HEK293 (cell line): ENCODE data around the gene NEB.

Experiments used
- SP7 ChIP-seq: fragments of 450-650 bp; formaldehyde crosslinking; IDR thresholded peaks from 2 replicates; pipeline ENCODE4 v1.5.1; 2016; ENCODE audit warnings: missing biosample characterization, missing genetic modification characterization
- ZNF521 ChIP-seq: fragments of 450-650 bp; formaldehyde crosslinking; IDR thresholded peaks from 2 replicates; pipeline ENCODE4 v1.5.1; 2017; ENCODE audit warnings: missing biosample characterization, mild to moderate bottlenecking, missing genetic modification characterization
- ZNF777 ChIP-seq: fragments of 450-650 bp; formaldehyde crosslinking; IDR thresholded peaks from 2 replicates; pipeline ENCODE4 v1.5.1; 2017; ENCODE audit warnings: missing biosample characterization, missing genetic modification characterization, borderline replicate concordance
- TF ChIP-seq, protein P1 (sequence below): sonication (generic); formaldehyde crosslinking; IDR thresholded peaks from 2 replicates; pipeline ENCODE4 v1.8.1; 2022; ENCODE audit warnings: mild to moderate bottlenecking, moderate library complexity, missing genetic modification reagents
- TF ChIP-seq, protein P2 (sequence below): fragments of 450-650 bp; formaldehyde crosslinking; IDR thresholded peaks from 2 replicates; pipeline ENCODE4 v1.5.1; 2016; ENCODE audit warnings: missing biosample characterization, missing genetic modification characterization
- TF ChIP-seq, protein P3 (sequence below): fragments of 450-650 bp; formaldehyde crosslinking; IDR thresholded peaks from 2 replicates; pipeline ENCODE4 v1.5.1; 2016; ENCODE audit warnings: missing biosample characterization, missing genetic modification characterization, low read depth

DNA sequence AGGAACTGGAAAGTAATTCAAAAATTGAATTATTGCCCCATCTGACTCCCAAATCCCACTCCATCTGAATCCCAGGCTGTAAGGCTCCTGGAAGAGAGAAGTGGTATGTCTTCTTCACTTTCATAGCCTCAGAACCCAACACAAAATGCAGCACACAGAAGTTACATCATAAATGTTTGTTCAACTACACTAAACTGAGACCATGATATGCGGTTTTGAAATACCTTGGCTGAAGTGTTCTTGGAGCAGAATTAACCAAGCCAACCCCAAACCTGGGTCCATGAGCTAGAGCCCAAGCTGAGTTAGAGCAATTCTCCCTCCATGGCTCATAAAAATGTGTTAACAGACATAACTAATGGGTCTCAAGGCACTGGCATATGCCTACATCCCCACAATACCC lies 23.3 kb downstream of the NEB start:
- TF ChIP-seq, protein P1, sequence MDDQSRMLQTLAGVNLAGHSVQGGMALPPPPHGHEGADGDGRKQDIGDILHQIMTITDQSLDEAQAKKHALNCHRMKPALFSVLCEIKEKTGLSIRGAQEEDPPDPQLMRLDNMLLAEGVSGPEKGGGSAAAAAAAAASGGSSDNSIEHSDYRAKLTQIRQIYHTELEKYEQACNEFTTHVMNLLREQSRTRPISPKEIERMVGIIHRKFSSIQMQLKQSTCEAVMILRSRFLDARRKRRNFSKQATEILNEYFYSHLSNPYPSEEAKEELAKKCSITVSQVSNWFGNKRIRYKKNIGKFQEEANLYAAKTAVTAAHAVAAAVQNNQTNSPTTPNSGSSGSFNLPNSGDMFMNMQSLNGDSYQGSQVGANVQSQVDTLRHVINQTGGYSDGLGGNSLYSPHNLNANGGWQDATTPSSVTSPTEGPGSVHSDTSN, result no peak
- TF ChIP-seq, protein P2, sequence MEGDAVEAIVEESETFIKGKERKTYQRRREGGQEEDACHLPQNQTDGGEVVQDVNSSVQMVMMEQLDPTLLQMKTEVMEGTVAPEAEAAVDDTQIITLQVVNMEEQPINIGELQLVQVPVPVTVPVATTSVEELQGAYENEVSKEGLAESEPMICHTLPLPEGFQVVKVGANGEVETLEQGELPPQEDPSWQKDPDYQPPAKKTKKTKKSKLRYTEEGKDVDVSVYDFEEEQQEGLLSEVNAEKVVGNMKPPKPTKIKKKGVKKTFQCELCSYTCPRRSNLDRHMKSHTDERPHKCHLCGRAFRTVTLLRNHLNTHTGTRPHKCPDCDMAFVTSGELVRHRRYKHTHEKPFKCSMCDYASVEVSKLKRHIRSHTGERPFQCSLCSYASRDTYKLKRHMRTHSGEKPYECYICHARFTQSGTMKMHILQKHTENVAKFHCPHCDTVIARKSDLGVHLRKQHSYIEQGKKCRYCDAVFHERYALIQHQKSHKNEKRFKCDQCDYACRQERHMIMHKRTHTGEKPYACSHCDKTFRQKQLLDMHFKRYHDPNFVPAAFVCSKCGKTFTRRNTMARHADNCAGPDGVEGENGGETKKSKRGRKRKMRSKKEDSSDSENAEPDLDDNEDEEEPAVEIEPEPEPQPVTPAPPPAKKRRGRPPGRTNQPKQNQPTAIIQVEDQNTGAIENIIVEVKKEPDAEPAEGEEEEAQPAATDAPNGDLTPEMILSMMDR (tag by site-specific recombination), result no peak
- TF ChIP-seq ZNF521 (tag by site-specific recombination) (no peak), ZNF777 (tag by site-specific recombination) (no peak), SP7 (no peak)
- TF ChIP-seq, protein P3, sequence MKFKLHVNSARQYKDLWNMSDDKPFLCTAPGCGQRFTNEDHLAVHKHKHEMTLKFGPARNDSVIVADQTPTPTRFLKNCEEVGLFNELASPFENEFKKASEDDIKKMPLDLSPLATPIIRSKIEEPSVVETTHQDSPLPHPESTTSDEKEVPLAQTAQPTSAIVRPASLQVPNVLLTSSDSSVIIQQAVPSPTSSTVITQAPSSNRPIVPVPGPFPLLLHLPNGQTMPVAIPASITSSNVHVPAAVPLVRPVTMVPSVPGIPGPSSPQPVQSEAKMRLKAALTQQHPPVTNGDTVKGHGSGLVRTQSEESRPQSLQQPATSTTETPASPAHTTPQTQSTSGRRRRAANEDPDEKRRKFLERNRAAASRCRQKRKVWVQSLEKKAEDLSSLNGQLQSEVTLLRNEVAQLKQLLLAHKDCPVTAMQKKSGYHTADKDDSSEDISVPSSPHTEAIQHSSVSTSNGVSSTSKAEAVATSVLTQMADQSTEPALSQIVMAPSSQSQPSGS (tag by site-specific recombination), result no peak
